Neuron (in vitro differentiated cells): ENCODE results near the gene TTC33.
A peak's percentile ranks its signal among the peaks of the same experiment; 100 is the strongest.
"Not testable (repeated sequence)": the region's sequence is repeated elsewhere in the genome, so short reads cannot be mapped to it uniquely, and the experiment has no call there.

Source experiments
- H2AFZ ChIP-seq: one replicate; pipeline ENCODE4 v1.6.1; 2013; ENCODE audit warnings: low read depth, mild to moderate bottlenecking, inconsistent platforms, low read length, moderate library complexity
- H3K27me3 ChIP-seq: one replicate; pipeline ENCODE4 v1.6.1; 2013; ENCODE audit warnings: low read length; ENCODE audit not compliant: insufficient read depth
- H3K36me3 ChIP-seq: one replicate; pipeline ENCODE4 v1.6.1; 2013; ENCODE audit warnings: low read length; ENCODE audit not compliant: insufficient read depth
- H3K4me1 ChIP-seq: one replicate; pipeline ENCODE4 v1.6.1; 2013; ENCODE audit warnings: low read length; ENCODE audit not compliant: insufficient read depth
- H3K4me3 ChIP-seq: 2 replicates; pipeline ENCODE4 v1.5.1; 2013; ENCODE audit warnings: mild to moderate bottlenecking, low read length, moderate library complexity
- H3K9me3 ChIP-seq: one replicate; pipeline ENCODE4 v1.6.1; 2013; ENCODE audit warnings: low read length

TTC33 gene, protein sequence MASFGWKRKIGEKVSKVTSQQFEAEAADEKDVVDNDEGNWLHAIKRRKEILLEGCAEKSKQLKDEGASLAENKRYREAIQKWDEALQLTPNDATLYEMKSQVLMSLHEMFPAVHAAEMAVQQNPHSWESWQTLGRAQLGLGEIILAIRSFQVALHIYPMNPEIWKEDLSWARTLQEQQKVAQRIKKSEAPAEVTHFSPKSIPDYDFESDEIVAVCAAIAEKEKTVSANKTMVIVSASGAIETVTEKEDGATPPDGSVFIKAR

DNA sequence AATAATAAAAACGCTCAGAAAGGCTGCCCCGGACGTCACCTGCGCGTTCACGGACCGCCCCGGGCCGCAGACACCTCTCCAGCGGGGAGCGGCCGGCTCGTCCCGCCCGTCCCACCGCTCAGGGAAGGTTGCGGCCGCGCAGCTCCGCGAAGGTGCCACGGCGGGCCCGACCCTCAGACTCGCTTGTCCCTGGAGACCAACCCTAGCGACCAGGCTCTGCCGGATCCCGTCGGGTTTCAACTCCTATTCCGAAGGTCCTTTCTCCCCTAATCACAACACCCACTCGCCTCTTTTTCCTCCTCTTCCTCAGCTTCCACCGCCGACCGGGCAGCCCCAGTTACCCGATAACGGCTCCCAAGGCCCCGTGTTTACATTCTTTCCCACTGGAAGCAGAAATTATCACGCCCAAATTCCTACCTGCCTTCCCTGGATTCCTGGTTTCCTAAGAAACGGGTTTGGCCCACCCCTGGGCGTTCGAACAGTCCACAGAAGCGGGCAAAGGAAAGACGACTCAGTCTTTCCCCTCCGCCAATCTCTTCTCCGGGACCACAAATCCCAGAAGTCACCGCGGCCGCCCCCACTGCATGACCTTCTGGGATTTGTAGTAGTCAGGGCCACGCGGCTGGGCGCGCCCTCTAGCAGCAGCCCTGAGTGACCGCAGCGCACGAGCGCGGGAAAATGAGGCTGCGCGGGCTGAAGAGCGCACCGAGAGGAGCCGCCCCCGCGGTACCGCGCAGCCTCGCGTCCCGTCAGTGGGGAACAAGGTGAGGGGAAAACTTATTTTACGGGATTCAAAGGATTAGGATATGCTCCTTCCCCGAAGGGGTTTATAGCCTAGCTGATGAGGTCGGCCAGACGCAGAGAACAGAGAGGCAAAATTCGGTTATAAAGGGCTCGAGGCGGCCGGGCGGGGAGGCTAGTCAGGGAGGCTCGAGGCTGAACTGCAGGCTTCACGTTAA is at the start of gene TTC33:
Gene TTC33, minus strand, starts transcription at position 555 of the 959 bp plus-strand sequence. CDS start 8,943 bp downstream, outside the sequence.
- Histone ChIP-seq H3K9me3 (peaks cover 2% of the 10 kb centered on the region), H3K27me3 (no peaks in the 10 kb centered on the region), H2AFZ (peak within 1 kb of the TSS; percentile 73), H3K4me3 (peak within 1 kb of the TSS; percentile 75), H3K36me3 (peaks cover 16% of the 10 kb centered on the region), H3K4me1 (peaks cover 9% of the 10 kb centered on the region)

DNA sequence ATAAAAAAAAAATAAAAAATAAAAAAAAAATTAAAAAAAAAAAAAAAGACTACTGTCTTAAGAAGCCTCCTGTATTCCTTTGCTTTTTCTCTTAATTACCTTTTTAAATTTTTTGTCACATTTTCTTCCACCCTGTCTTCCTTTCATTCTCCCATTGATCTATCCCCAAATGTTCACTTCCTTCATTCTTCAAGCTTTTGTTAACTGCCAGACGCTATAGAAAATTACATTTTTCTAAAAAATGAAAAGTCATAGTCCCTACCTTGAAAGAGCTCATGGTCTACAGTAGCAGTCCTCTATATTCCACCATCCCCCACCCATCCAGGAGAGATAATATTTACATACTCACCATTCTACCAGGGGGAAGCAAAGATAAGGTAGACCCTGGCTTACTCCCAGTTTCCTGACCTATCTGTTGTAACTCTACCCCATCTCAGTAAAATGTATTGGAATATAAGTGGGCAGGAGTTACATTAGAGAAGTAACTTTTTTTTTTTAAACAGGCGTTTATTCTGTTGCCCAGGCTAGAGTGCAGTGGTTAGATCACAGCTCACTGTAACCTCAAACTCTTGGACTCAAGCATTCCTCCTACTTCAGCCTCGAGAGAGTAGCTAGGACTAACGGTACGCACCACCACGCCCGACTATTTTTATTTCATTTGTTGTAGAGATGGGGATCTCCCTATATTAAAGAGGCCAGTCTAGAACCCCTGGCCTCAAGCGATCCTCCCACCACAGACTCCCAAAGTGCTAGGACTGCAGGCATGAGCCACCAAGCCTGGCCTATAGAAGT is 46.2 kb upstream of the TTC33 start:
- H3K4me1 ChIP-seq, result peaks cover 16% of the 10 kb centered on the region
- H3K27me3 ChIP-seq, result no peaks in the 10 kb centered on the region
- no peaks in the 10 kb centered on the region for H3K9me3 ChIP-seq
- no peaks in the 10 kb centered on the region for H3K36me3 ChIP-seq
- no peak overlapping the region for H2AFZ ChIP-seq
- H3K4me3 ChIP-seq, result no peak overlapping the region

DNA sequence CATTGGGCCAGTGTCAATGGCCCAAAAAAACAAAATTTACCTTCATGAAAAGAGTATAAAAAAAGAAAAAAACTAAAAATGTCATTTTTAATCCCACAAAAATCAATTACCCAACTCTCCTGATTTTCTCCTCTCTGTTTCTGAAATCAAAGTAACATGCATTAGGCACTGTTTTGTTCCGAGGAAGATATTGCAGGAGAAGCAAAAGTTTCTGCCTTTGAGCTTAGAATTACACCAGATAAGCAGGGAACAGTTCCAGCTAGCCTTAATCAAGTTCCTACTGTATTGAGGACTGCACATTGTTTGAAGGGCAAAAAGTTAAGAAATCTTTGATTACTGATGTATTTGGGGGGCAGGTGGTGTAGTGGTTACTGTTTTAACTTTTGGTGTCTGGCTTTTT is 43.5 kb upstream of the TTC33 start:
- peak overlapping the region; percentile 95 for H3K4me3 ChIP-seq
- no peaks in the 10 kb centered on the region for H3K27me3 ChIP-seq
- H2AFZ ChIP-seq, result no peak overlapping the region
- peaks cover 3% of the 10 kb centered on the region for H3K36me3 ChIP-seq
- H3K9me3 ChIP-seq, result no peaks in the 10 kb centered on the region
- peaks cover 24% of the 10 kb centered on the region for H3K4me1 ChIP-seq

DNA sequence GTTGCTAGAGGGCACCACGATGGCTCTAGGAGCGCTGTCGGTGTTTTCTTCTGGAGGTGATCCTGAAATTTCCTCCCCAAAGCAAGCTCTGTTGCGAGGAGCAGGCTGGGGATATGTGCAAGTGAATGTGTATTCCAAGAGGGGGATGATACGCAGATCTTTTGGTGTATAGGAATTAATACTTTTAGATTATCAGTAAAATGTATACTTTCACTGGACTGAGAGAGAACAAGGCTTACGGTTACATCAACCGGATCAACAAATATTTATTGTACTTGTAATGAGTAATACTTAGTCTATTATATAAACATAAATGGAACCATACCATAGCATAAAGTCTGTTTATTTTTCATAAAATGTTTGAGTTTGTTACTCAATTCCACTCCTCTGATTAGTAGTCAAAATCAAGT is 43.0 kb upstream of the TTC33 start:
- Histone ChIP-seq H3K9me3 (no peaks in the 10 kb centered on the region), H3K27me3 (no peaks in the 10 kb centered on the region), H3K4me1 (peaks cover 24% of the 10 kb centered on the region), H3K4me3 (peak overlapping the region; percentile 95), H3K36me3 (peaks cover 3% of the 10 kb centered on the region), H2AFZ (peak overlapping the region; percentile 99)

DNA sequence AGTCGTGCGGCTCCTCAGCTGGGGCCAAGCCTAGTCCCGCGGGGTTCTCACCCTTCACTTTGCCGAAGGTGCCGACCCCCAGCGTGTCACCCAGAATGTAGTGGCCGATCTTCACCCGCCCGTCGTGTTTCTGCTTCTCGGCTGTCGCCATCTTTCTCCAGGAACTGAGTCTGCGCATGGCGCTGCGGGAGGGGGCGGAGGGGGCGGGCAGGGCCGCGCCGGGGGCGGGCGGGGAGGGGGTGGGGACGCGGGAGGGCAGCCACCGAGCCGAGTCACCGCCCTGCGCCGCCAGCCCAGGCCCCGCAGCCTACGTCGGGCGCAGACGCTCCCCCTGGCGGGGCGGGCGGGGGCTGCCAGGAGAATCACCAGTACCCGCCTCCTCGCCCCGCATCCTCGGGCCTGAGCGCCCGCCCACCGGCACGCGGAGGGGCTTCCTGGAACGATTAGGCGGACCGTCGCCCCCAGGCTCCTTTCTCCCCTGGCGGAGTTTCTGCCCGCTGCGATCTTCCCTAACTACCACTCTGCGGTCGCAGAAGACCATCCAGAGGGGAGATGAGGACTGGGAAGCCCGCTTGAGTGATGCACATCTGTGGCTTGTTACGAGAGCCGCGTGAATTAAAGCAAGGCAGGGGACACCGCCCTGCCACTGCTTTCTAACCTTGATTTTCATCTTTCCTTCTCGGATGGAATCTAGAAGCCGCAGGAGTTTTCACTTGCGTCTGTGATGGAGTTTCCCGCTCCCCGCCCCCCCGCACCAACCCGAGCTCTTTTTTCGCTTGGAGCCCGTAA is 42.4 kb upstream of the TTC33 start, which contains the start of gene PRKAA1:
Gene PRKAA1, minus strand, starts transcription at position 363 of the 789 bp plus-strand sequence. Its CDS starts 185 bp downstream, at position 178.
- Histone ChIP-seq H3K4me1 (peaks cover 24% of the 10 kb centered on the region), H3K4me3 (peak within 1 kb of the TSS; percentile 95), H3K27me3 (no peaks in the 10 kb centered on the region), H3K9me3 (no peaks in the 10 kb centered on the region), H3K36me3 (peaks cover 3% of the 10 kb centered on the region), H2AFZ (peak within 1 kb of the TSS; percentile 99)

DNA sequence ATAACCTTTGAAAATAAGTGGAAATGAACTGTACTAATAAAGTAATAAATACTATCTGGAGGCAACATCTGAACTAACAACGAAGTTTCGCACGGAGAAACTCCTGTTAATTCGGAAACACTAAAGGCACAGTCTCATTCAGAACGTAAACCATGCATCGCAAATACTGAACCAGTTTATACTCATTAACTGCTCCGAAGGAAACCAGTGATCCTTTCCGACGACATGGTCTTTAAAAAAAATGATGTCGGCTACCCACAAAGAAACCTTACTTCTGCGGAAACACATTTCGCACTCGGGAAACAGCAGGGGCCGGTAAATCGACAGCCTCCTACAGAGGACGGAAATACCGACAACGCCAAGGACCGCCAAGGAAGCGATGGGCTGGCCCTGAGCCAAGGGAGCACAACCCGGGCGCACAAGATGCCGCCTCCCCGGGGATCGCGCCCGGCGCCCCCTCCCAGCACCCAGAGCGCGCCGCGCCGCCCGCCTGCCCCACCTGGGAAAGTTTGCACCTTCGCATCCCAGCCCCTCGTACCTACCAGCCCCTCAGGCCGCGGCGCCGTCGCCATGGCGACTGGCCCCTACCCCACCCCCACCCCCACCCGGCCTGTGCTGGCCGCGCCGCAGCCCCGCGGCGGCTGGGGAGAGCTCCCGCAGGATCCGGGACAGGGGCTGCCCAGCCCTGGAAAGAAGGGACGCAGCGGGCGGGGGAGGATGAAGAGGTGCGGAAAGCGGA is 41.7 kb upstream of the TTC33 start:
- Histone ChIP-seq H3K36me3 (peaks cover 3% of the 10 kb centered on the region), H3K9me3 (no peaks in the 10 kb centered on the region), H3K4me3 (peak overlapping the region; percentile 95), H2AFZ (peak overlapping the region; percentile 51), H3K27me3 (no peaks in the 10 kb centered on the region), H3K4me1 (peaks cover 24% of the 10 kb centered on the region)

DNA sequence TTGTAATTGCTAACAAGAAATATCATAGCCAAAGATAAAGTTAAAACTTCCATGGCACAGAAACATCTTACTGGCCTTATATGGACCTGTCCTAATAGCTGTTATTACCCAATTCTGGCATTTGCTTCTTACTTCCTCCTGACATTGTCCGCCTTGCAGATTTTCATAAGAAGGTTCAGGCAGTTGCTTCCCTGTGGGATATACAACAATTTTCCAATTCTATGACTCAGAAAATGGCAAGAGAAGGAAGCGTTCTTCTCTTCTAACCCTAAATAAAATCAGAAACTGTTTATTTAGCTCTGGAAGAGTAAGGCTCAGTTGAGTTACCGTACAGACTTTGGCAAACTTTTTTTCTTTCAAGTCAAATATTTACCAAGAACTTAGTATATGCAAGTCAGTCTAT is 40.7 kb upstream of the TTC33 start:
- peaks cover 3% of the 10 kb centered on the region for H3K36me3 ChIP-seq
- no peak overlapping the region for H2AFZ ChIP-seq
- H3K4me1 ChIP-seq, result peaks cover 24% of the 10 kb centered on the region
- no peaks in the 10 kb centered on the region for H3K9me3 ChIP-seq
- H3K27me3 ChIP-seq, result no peaks in the 10 kb centered on the region
- peak overlapping the region; percentile 95 for H3K4me3 ChIP-seq

DNA sequence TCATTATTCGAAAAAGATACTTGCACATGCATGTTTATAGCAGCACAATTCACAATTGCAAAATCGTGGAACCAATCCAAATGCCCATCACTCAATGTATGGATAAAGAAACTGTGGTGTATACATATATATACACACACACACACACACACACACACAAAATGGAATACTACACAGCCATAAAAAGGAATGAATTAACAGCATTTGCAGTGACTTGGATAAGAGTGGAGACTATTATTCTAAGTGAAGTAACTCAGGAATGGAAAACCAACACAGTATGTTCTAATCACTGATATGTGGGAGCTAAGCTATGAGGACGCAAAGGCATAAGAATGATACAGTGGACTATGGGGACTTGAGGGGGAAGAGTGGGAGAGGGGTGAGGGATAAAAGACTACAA is 39.1 kb upstream of the TTC33 start:
- not testable (repeated sequence) for H3K27me3 ChIP-seq, H2AFZ ChIP-seq, H3K36me3 ChIP-seq, H3K4me3 ChIP-seq, H3K9me3 ChIP-seq
- peaks cover 24% of the 10 kb centered on the region for H3K4me1 ChIP-seq

DNA sequence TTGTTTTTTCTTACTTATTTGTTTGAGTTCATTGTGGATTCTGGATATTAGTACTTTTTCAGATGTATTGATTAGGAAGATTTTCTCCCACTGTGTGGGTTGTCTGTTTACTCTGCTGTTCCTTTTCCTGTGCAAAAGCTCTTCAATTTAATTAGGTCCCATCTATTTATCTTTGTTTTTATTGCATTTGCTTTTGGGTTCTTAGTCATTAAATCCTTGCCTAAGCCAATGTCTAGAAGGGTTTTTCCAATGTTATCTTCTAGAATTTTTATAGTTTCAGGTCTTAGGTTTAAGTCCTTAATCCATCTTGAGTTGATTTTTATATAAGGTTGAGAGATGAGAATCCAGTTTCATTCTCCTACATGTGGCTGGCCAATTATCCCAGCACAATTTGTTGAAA is 38.6 kb upstream of the TTC33 start:
- peaks cover 19% of the 10 kb centered on the region for H3K4me1 ChIP-seq
- H3K9me3 ChIP-seq, H3K36me3 ChIP-seq, H3K4me3 ChIP-seq, H2AFZ ChIP-seq, H3K27me3 ChIP-seq: not testable (repeated sequence)

DNA sequence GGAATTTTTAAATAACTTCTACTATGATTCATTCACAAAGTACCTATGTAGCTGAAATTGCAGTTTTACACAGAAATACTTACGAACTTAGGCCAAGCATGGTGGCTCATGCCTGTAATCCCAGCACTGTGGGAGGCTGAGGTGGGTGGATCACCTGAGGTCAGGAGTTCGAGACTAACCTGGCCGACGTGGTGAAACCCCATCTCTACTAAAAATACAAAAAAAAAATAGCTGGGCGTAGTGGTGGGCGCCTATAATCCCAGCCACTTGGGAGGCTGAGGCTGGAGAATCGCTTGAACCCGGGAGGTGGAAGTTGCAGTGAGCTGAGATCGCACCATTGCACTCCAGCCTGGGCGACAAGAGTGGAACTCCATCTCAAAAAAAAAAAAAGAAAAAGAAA is 36.9 kb upstream of the TTC33 start:
- not testable (repeated sequence) for H3K27me3 ChIP-seq, H3K4me3 ChIP-seq, H3K9me3 ChIP-seq, H2AFZ ChIP-seq, H3K36me3 ChIP-seq, H3K4me1 ChIP-seq

DNA sequence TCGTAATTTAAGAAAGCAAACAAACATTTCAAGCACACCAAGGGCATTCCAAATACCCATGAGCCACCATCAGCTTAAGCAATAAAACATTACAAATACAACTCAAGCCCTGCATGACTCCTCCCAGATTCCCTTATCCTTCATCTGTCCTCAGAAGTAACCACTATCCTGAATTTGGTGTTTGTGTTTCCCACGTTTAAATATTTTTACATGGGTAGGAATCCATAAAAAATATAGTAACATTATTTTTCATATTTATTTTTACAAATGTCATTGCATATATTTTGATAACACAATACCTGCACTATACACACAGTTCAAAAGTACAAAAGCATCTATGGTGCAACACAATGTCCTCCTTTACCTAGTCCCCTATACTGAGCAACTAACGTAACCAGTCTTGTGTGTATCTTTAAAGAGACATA is 36.0 kb upstream of the TTC33 start:
- H3K4me3 ChIP-seq, result no peak overlapping the region
- H3K27me3 ChIP-seq, result no peaks in the 10 kb centered on the region
- peaks cover 3% of the 10 kb centered on the region for H3K36me3 ChIP-seq
- no peak overlapping the region for H2AFZ ChIP-seq
- peaks cover 6% of the 10 kb centered on the region for H3K4me1 ChIP-seq
- peaks cover 7% of the 10 kb centered on the region for H3K9me3 ChIP-seq
